Measurements from ENCODE around the gene MMS19.
"Not testable (repeated sequence)": the region's sequence is repeated elsewhere in the genome, so short reads cannot be mapped to it uniquely, and the experiment has no call there.

MMS19 gene

GRCh38 chr10:97502916-97503315 lies 4.7 kb upstream of the MMS19 start:
- no peak for DNase-seq

GRCh38 chr10:97500297-97500575 lies 2.0 kb upstream of the MMS19 start:
- DNase-seq: no peak

- no peak for DNase-seq
Measured at GRCh38 chr10:97499561-97500296, 1.5 kb upstream of the MMS19 start.

GRCh38 chr10:97498841-97499560 lies 779 bp upstream of the MMS19 start, which contains the start of gene UBTD1:
TSS of gene UBTD1 (plus strand) at chr10:97498924. CDS start at chr10:97499204, 280 bp downstream.
- peak in 1 of 2 donors; percentile 58 for DNase-seq

GRCh38 chr10:97497572-97498075 lies 598 bp downstream of the MMS19 start:
- DNase-seq: peak; percentile 26 to 30

GRCh38 chr10:97494863-97495506 lies 3.2 kb downstream of the MMS19 start:
- no peak for DNase-seq

- DNase-seq: no peak
Measured at GRCh38 chr10:97494151-97494550, 4.1 kb downstream of the MMS19 start.

- DNase-seq: no peak
Measured at GRCh38 chr10:97490592-97490991, 7.6 kb downstream of the MMS19 start.

- no peak for DNase-seq
Measured at GRCh38 chr10:97485647-97486281, 12.5 kb downstream of the MMS19 start.

- DNase-seq: no peak
Measured at GRCh38 chr10:97483921-97484320, 14.3 kb downstream of the MMS19 start.

- DNase-seq: no peak
Measured at GRCh38 chr10:97483506-97483905, 14.7 kb downstream of the MMS19 start.

- DNase-seq: no peak
Measured at GRCh38 chr10:97482381-97482780, 15.8 kb downstream of the MMS19 start.

- DNase-seq: no peak
Measured at GRCh38 chr10:97481071-97481470, 17.2 kb downstream of the MMS19 start.

GRCh38 chr10:97479939-97480338 lies 18.3 kb downstream of the MMS19 start:
- no peak for DNase-seq

GRCh38 chr10:97479410-97479809 lies 18.8 kb downstream of the MMS19 start:
- DNase-seq: not testable (repeated sequence)

- no peak for DNase-seq
Measured at GRCh38 chr10:97475936-97476594, 22.2 kb downstream of the MMS19 start.

- DNase-seq: no peak
Measured at GRCh38 chr10:97474918-97475317, 23.3 kb downstream of the MMS19 start.

GRCh38 chr10:97468781-97469180 lies 29.4 kb downstream of the MMS19 start:
- not testable (repeated sequence) for DNase-seq

GRCh38 chr10:97468162-97468561 lies 30.1 kb downstream of the MMS19 start:
- no peak for DNase-seq

- no peak for DNase-seq
Measured at GRCh38 chr10:97466755-97467154, 31.5 kb downstream of the MMS19 start.

GRCh38 chr10:97465982-97466381 lies 32.2 kb downstream of the MMS19 start:
- no peak for DNase-seq

- DNase-seq: no peak
Measured at GRCh38 chr10:97464226-97464625, 34.0 kb downstream of the MMS19 start.
